HG02642 (cell line): ENCODE results near the gene ULBP1.
"Not testable (repeated sequence)": the region's sequence is repeated elsewhere in the genome, so short reads cannot be mapped to it uniquely, and the experiment has no call there.

Source experiments
- ATAC-seq: cut with Tn5 transposase; IDR thresholded peaks from one replicate; pipeline ENCODE4 v1.9.1; 2021; ENCODE audit warnings: mild to moderate bottlenecking; ENCODE audit not compliant: unreplicated experiment, poor library complexity

The ULBP1 gene

DNA sequence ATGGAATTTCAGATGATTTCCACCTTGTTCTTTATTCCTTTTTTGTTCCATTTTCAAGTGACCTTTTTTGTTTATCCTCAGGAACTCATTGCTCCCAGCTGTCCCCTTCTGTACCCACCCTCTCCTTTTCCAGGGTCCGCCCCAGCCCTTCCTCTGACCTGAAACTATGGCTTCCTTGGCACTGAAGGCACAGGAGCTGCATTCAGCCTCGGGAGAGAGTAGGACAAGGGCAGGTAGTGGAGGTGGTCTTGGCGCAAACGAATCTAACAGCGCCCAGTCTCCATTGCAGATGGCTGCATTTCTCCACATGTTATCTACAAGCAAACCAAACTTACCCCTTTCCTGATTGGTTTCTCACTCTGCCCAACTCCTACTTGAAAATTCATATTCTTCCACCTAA lies 30.7 kb upstream of the ULBP1 start:
- ATAC-seq, result no peak

- ATAC-seq, result no peak
Measured at GRCh38 chr6:149933461-149933860, 30.3 kb upstream of the ULBP1 start.

- no peak for ATAC-seq
Measured at GRCh38 chr6:149934249-149935156, 29.2 kb upstream of the ULBP1 start.

- ATAC-seq, result no peak
Measured at GRCh38 chr6:149935246-149935645, 28.5 kb upstream of the ULBP1 start.

GRCh38 chr6:149935668-149936067 lies 28.1 kb upstream of the ULBP1 start:
- ATAC-seq, result no peak

GRCh38 chr6:149936743-149937142 lies 27.0 kb upstream of the ULBP1 start:
- no peak for ATAC-seq

- not testable (repeated sequence) for ATAC-seq
Measured at GRCh38 chr6:149938013-149938570, 25.7 kb upstream of the ULBP1 start.

DNA sequence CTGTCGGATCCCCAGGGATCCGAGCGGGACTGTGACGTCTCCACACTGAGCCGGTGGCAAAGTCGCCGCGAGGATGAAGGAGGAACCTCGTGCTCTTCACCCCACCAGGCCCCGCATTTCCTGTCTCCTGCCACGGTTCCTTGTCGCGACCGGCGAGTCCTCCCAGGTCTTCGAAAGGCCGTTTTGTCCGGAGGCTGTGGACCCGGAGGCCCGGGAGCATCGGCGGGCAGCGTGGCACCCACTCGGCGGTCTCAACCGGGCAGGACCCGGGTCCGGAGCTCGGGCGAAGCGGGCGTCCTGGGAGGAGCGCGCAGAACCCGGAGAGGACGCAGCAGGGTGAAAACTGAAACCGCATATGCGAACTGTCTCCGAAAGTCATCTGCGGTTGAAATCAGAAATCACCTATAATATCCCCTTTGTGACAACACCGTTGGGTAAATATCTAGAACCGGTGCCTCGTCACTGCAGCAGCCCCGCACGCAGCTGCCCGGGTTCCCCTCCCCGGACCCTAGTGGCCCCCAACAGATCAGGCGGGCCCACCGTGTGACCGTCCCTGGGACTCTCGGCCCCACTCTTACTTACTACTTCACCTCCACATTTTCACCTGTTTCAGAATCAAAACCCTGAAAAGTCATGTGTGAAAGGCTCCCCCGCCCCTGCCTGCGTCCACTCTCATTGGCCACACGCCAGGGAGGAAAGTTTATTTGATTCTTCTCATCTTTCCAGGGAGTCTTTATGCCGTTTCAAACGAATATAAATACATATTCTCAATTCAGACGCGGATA lies 25.0 kb upstream of the ULBP1 start:
- ATAC-seq, result peak; percentile 79

DNA sequence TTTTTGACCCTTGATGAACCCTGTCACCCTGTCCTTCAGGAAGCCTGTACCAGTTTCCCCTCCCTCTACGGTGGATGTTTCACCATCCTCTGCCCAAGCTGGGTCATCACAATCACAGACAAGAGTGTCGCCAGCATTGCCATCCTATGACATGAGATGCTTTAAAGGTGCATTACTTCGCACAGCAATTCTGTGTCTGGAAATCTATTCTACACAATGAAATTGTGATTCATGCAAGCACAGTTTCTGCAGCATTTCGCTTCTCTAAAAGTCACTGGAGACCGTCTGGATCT lies 24.4 kb upstream of the ULBP1 start:
- ATAC-seq, result no peak

GRCh38 chr6:149939909-149940671 lies 23.7 kb upstream of the ULBP1 start:
- ATAC-seq, result no peak

DNA sequence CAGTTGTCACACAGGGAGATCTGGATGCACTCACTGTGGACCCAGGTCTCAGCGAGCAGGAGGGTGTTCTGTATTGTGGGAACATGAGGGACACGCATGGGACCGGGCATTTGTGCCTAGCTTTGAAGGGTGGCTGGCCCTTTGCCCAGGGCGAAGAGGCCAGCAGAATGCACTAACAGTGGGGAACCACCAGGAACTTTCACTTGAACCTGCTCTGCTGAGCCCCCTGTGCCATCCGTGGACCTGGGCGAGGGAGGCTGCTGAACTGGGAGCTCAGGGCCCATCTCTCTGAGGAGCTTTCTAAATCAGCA lies 23.1 kb upstream of the ULBP1 start:
- ATAC-seq, result no peak

GRCh38 chr6:149941583-149942460 lies 21.9 kb upstream of the ULBP1 start, which contains the start of gene ULBP2:
Gene ULBP2, plus strand, starts transcription at chr6:149942014. Its CDS starts 59 bp downstream, at chr6:149942073.
- peak; percentile 36 for ATAC-seq

DNA sequence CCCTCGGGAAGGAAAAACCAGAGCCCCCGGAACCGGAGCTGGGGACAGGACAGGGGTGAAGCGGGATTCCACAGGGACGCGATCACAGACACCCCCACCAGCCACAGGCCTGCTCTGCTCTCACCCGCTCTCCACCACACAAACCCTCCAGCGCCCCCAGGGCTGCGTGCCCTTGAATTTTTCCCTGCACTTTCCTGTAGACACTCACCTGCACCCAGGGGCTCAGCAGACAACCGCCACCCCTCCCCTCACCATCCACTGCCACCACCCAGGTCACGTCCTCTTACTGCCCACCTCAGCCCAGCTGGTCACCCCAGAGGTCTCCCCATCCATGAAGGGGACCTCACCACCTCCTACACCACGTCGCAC lies 21.3 kb upstream of the ULBP1 start:
- ATAC-seq, result no peak

DNA sequence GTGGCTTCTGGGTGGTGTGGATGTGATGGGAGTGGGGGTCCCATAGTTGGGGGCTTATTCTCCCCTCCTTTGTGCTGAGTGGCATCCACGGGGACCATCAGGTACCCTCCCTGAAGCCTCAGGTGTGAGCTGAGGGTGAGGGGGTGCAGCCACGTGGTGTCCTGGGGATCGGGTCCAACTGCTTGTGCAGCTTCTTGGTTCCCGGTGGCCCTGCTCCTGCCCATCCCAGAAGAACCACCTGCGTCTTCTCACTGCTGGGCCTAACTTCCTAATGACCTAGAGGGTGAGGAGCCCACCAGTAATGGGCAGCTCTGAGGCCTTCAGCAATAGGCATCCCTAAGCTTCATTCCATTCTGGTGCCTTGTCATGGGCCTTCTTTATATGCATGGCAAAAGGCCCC lies 20.4 kb upstream of the ULBP1 start:
- not testable (repeated sequence) for ATAC-seq

- ATAC-seq, result not testable (repeated sequence)
Measured at GRCh38 chr6:149945276-149945675, 18.5 kb upstream of the ULBP1 start.

DNA sequence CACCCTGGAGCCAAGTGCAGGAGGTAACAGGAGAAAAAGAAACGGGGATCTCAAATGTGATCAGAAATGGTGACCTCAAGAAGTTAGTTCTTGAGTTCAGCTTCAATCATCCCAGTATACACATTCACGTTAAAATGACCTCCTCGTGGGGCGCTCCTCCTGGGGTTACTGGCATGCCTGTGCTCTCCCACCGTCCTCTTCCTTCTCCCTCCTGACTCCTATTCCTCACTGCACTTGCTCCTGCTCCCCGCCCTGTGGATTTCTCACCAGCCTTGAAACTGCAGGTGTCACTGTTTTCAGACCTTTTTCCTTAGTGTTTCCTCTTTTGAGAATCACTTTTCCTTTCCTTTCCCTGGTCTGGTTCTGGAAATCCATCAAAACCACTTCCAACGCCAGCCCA lies 17.1 kb upstream of the ULBP1 start:
- not testable (repeated sequence) for ATAC-seq

DNA sequence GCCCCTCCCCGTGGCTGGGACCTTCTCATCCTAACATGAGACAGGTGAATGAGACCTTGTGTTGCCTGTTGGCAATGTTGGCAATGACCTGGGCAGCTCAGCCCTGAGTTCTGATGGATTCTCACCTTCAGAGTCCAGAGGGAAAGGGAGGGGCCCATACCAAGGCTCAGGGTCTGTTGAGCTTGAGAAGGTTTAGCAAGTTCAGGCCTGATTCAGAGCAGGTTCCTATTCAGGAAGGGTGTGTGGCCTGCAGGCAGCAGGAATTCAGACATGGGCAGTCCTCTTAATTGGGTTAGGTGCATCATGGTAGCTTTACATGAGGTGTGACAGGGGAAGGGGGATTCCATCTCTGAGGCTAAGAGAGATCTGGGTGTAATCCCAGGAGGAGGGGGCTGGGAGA lies 16.2 kb upstream of the ULBP1 start:
- ATAC-seq, result not testable (repeated sequence)

DNA sequence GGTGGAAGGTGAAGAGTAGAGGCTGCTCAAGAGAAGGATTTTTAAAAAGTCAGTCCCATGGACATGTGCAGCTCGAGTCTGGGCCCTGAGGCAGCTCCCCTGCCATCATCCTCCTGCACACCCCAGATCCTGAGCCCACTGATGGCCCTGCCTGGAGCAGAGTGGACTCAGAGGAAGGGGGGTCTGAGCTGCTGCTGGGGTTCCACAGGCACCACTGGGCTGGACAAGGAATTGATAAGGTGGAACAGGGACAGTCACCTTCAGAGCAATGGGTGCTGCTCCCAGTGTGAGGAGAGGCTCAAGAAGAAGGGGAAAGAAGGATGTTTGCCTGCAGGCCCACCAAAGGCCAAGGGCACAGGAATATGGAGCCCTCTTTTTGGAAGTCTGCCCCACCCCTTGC lies 15.7 kb upstream of the ULBP1 start:
- no peak for ATAC-seq

GRCh38 chr6:149948616-149949015 lies 15.1 kb upstream of the ULBP1 start:
- ATAC-seq, result no peak

- ATAC-seq, result no peak
Measured at GRCh38 chr6:149950423-149950822, 13.3 kb upstream of the ULBP1 start.
